Stimulated activated CD4-positive, alpha-beta T cell treated with anti-CD3 and anti-CD28 coated beads, Interleukin-15, amount 100 ng/mL, for 1 hour (primary cell): ENCODE measurements around the gene SELENOI.
A peak's percentile ranks its signal among the peaks of the same experiment; 100 is the strongest.
"Not testable (repeated sequence)": the region's sequence is repeated elsewhere in the genome, so short reads cannot be mapped to it uniquely, and the experiment has no call there.

Experiments used
- DNase-seq, 2 donors: peaks; one replicate each; pipeline ENCODE4 v3.0.0-alpha.2; 2020; ENCODE audit warnings: low read depth in 1 of 2, low spot score in 1 of 2

The SELENOI gene

GRCh38 chr2:26345545-26346453, at the start of gene SELENOI:
Gene SELENOI (plus strand): TSS chr2:26346143. CDS start chr2:26346233, 90 bp downstream.
- DNase-seq, result peak; percentile 99 to 100

GRCh38 chr2:26297061-26297460, 48.9 kb upstream of the SELENOI start:
- no peak for DNase-seq

GRCh38 chr2:26298286-26298637, 47.7 kb upstream of the SELENOI start:
- no peak for DNase-seq

- DNase-seq, result peak in 1 of 2 donors; percentile 17
Observed at GRCh38 chr2:26298638-26299393, 47.1 kb upstream of the SELENOI start.

GRCh38 chr2:26299471-26300101, 46.4 kb upstream of the SELENOI start:
- DNase-seq, result no peak

- no peak for DNase-seq
Observed at GRCh38 chr2:26300234-26300925, 45.6 kb upstream of the SELENOI start.

GRCh38 chr2:26302846-26303245, 43.1 kb upstream of the SELENOI start:
- no peak for DNase-seq

GRCh38 chr2:26305094-26305493, 40.8 kb upstream of the SELENOI start:
- not testable (repeated sequence) for DNase-seq

- DNase-seq, result no peak
Observed at GRCh38 chr2:26305540-26305939, 40.4 kb upstream of the SELENOI start.

- no peak for DNase-seq
Observed at GRCh38 chr2:26309921-26310320, 36.0 kb upstream of the SELENOI start.

GRCh38 chr2:26312471-26312870, 33.5 kb upstream of the SELENOI start:
- no peak for DNase-seq

- DNase-seq, result no peak
Observed at GRCh38 chr2:26313446-26313845, 32.5 kb upstream of the SELENOI start.

GRCh38 chr2:26314243-26314642, 31.7 kb upstream of the SELENOI start:
- DNase-seq, result no peak

- DNase-seq, result no peak
Observed at GRCh38 chr2:26316041-26316440, 29.9 kb upstream of the SELENOI start.

GRCh38 chr2:26316845-26317244, 29.1 kb upstream of the SELENOI start:
- DNase-seq, result no peak

- no peak for DNase-seq
Observed at GRCh38 chr2:26317377-26318105, 28.4 kb upstream of the SELENOI start.

- no peak for DNase-seq
Observed at GRCh38 chr2:26318950-26319349, 27.0 kb upstream of the SELENOI start.

GRCh38 chr2:26324479-26324878, 21.5 kb upstream of the SELENOI start:
- DNase-seq, result not testable (repeated sequence)

- no peak for DNase-seq
Observed at GRCh38 chr2:26324903-26325302, 21.0 kb upstream of the SELENOI start.

- DNase-seq, result no peak
Observed at GRCh38 chr2:26325851-26326250, 20.1 kb upstream of the SELENOI start.
